ENCODE data around the gene FEM1A.

DNA sequence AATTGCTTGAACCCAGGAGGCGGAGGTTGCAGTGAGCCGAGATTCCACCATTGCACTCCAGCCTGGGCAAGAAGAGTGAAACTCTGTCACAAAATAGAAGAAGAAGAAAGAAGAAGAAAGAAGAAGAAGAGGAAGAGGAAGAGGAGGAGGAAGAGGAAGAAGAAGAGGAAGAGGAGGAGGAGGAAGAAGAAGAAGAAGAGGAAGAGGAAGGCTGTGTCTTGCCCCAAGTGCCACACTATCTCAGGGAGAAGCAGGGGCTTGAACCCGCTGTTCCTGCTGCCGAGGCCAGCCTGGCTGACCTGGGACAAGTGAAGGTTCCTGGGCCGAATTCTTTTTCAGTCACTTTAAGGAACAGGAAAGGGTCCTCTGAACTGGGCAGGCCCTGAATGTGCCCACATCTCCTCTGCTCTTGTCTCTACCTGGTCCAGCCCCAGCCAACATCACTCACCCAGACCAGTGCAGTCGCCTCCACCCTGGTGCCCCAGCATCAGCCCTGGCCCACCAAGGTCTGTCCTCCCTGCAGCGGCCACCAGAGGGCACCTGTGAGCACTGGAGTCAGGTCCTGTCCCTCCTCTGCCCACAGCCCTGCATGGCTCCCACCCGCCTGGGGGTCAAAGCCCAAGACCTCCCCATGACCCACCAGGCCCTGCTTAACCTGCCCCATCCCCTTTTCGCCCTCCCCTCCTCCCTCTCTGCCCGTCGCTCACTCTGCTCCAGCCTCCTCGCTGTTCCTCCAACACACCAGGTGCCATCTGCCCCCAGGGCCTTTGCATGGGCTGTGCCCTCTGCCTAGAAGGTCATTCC, 20.0 kb downstream of the FEM1A start:
- TF ChIP-seq CTCF (IDR thresholded peaks at IDR 0.05) (peak; percentile 70 to 91 (median 77)), POLR2A (IDR thresholded peaks at IDR 0.05) (no peak)

Measured in body of pancreas (tissue), 4 donors.